Left kidney (tissue), 2 donors: Measurements from ENCODE around the gene EPHB2. TPM values are rescaled to one million over a fixed set of nuclear protein-coding genes. Genes with fewer than 3 reads are reported as not detected.

Source experiments
- DNase-seq: peaks from one replicate; pipeline ENCODE4 v3.0.0-alpha.2; 2013
- polyA plus RNA-seq: library from polyadenylated mRNA; unstranded; fragments of 120-200 nt; gene quantifications from one replicate; pipeline ENCODE4 v1.2.1, GENCODE V29; 2013; ENCODE audit not compliant: insufficient read length

EPHB2 gene
- polyA plus RNA-seq, 1 donor: 11.5 TPM

DNA sequence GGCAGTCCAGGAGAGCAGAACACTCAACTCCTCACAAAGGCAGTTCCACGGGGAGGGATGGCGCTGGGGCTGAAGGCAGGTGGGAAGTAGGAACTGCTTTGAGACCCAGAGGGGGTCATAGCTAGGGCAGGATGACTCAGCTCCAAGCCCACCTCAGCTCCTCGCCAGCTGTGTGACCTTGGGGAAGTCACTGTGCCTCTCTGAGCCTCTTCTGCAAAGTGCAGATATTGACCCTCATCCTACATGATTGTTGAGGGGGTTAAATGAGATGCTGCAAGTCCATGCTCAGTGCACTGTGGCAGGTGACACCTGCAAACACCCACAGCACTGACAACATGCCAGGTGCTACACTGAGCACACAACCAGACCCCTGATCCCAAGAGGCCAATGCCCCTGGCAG lies 168.8 kb downstream of the EPHB2 start:
- no peak for DNase-seq

DNA sequence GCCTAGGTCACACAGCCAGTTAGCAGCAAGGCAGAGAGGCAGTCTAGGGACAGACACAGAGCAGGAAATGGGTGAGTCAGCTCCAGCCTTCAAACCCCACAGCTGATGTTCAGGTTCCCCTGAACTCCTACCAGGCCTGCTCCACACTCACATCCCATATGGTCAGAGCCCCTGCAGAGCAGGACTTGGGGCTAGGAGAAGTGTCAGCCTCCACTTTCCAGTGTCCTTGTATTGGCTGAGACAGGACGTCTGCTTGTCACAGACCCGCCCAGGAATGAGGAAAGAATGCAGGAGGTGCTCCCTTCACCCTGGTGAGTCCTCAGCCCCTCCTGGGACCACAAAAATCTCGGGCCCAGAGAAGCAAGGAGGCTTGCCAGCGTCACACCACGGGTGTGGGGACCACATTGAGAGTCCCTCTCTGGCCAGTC lies 169.5 kb downstream of the EPHB2 start:
- DNase-seq: no peak

DNA sequence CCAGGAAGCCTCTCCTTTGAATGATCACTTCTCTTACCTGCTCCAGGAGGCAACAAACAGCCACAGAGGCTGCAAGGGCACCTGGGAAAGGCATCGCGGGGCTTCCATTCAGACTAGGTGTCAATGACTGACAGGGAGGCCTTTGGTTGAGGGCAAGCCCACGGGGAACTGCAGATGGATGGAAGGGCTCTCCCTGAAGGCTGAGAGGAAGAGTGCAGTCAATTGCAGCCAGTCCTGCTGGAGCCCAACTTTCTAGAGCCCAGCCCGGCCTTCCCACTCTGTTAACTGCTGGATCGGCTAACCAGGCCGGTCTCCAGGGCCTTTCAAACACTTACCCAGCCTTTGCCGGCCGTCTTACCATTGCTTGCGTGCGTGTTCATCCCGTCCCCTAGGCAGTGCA lies 172.8 kb downstream of the EPHB2 start:
- no peak for DNase-seq

DNA sequence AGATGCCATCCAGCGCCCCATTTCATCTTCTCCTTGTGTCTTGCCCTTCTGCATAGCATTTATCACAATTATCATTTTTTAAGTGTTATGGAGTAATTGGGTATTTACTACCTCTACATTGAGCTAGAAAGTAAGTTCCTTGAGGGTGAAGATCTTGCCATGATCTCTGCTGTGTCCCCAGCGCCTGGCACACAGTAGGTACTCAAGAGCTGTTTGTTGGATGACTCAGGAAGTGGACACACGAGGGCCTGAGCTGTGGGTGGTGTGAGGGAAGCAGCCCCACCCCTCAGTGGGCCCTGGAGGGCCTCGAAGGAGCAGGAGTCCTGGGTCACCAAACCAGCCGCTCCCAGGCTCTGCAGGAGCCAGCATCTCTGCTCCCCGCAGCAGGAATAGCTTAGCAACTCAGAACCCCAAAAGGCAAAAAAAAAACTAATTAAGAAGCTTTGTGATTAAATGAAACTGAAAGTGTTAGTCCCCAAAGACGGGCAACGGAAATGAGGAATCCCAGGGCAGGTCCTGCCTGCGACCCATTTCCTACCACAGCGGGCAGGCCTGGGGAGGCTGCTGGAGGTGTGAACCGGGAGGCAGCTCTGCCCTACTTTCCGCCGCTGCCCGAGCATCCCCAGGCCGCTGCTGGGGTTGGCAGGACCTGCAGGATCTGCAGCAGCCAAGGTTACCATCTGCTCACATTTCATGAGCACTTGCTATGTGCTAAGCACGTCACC lies 174.3 kb downstream of the EPHB2 start:
- no peak for DNase-seq

DNA sequence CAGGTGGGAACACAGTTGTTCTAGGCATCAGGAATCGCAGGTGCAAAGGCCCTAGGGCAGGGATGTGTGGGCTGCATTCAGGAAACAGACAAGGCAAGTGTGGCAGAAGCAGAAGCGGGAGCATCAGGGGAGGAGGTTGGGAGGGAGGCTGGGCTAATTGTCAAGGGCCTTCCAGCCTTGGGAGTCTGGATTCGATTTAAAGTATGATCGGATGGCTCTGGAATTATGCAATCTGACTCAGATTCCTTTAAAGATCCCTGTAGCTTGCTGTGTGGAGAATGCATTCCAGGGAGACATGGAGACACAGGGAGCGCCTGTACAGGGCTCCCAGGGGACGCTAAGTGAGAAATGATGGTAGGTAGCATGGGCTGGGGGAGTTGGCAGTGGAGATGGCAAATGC lies 175.6 kb downstream of the EPHB2 start:
- no peak for DNase-seq

DNA sequence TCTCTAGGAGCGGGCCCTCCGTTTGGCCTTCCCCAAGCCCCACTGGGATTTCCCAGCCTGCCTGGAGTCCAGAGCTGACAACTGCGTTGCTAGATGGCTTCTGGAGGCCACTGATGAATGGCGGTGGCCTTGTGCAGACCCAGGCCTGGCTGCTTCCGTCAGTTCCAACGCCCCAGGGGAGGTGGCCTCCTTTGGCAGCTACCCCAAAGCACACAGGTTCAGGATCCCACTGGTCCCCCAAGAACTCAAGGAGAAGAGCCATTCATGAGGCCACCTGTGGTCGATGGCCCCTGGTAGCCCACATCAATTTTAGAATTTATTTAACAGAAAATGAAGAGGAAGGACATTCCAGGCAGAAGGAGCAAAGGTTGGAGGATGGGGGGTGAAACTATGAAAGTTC lies 176.9 kb downstream of the EPHB2 start:
- no peak for DNase-seq

DNA sequence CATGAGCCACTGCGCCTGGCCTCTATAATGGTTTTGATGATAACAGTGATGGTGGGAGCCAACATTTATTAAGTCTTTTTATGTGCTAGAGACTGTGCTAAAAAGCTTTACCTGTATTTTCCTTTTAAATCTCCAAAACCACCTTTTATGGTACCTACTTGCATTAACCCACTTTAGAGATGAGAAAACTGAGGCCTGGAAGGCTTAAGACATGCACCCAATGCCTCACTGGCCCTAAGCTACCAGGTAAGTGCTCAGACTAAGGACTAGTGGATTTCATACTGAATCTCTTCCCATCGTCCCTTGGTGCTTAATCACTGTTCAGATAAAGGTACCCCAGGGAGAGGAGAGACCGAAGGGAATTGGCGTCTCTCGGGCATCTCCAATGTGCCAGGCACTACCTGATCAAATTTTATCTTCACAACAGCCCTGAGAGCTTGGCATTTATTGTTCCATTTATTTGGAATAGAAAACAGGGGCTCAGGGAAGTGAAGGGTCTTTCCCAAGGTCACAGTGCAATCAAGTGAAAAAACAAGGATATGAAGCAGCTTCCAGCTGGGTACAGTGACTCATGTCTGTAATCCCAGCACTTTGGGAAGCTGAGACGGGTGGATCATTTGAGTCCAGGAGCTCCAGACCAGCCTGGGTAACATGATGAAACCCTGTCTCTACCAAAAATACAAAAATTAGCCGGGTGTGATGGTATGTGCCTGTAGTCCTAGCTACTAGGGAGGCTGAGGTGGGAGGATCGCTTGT lies 177.9 kb downstream of the EPHB2 start:
- DNase-seq: no peak

DNA sequence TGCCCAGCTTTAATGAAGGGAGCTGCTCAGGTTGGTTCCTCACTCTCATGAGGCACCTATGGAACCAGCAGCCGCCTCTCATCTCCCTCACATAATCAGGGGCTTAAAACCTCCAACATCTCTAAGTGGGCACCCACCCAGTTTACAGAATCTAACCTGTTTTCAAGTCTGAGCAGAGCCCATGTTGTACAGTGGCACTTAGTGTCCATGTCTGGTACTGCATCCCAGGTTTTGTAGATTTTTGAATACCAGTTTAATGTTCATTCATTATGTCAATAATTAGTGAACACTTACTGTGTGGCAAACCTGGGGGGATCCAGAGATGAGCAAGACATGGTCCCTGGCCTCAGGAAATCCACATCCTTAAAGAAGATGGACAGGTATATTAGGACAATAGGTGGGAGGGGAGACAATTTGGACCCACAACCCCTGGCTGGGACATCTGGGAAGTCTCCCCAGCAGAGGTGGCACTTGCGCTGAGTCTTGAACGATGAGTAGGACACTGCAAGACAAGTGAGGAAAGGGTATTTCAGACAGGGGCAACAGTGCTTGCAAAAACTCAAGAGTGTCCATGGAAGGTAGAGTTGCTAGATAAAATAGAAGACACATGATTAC lies 178.7 kb downstream of the EPHB2 start:
- DNase-seq: no peak

DNA sequence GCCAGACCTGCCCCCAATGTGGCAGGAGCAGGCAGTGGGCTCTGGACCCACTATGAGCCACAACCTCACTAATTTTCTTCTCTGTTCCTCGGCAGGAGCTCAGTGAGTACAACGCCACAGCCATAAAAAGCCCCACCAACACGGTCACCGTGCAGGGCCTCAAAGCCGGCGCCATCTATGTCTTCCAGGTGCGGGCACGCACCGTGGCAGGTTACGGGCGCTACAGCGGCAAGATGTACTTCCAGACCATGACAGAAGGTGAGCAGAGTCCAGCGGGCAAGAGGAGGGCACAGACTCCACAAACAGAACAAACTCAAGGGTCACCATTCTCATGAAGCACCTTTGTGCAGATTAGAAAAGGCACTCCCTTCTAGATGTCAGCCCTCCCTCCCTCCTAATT lies 182.2 kb downstream of the EPHB2 start:
- no peak for DNase-seq

DNA sequence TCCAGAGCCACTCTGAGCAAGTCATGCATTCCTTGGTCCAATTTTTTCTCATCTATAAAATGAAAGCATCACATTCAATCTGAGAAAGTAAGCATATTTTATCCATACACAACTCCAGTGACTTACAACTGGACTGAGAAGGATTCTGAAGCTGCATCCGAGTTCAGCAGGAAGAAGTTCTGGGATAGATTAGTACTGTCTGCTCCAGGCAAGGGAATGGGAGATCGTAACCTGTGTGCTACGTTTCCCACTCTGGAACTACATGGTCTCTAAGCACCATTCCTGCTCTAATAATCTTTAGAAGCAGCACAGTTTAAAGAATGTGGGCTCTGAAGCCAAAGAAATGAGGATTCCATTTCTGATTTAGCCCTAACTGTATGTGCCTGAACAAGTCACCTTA lies 182.7 kb downstream of the EPHB2 start:
- DNase-seq: no peak

DNA sequence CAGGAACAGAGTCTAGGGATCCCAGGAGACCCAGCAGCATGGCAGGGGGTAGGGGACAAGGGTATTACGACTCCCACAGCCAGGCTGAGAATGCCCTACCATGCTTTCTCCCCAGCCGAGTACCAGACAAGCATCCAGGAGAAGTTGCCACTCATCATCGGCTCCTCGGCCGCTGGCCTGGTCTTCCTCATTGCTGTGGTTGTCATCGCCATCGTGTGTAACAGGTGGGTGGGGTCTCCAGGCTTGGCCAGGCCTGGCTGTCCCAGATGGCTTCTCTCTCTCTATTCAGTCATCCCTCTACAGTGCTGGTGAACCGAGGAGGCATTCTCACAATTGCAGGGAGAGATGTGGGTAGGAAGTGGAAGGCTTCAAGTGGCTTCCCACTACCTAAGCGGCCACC lies 184.7 kb downstream of the EPHB2 start:
- DNase-seq: no peak

DNA sequence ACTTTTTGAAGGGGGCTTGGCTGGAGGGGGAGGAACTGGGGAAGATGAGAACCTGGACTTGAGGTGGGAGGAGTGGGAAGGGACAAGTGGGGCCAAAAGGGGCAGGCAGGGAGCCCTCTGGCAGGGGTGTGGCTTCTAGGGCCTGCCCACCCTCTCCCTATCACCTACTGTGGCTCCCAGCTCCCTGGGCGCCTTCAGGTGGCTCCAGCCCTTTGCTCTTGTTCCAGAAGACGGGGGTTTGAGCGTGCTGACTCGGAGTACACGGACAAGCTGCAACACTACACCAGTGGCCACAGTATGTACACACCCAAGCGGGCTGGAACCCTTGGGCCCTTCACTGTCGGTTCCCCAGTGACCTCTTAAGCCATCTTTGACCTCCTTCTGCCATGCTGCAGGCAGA lies 185.5 kb downstream of the EPHB2 start:
- DNase-seq: no peak

DNA sequence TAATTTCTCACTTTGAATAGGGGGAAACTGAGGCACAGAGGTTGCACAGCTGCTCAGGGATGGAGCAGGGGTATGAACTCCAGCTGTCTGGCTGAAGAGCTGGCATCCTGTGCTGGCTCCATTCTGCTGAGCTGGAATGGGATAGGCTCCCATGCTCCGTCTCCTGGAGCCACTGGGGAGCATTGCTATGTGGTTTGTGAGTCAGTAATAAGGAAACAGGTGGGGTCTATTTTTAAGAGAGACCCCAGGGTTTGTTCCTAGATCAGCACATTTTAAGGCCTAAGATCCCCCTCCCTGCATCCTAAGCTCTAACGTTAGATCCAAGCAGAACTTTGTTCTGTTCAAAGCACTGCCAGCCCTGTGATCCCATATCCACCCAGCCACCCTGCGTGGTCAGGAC lies 189.8 kb downstream of the EPHB2 start:
- no peak for DNase-seq

DNA sequence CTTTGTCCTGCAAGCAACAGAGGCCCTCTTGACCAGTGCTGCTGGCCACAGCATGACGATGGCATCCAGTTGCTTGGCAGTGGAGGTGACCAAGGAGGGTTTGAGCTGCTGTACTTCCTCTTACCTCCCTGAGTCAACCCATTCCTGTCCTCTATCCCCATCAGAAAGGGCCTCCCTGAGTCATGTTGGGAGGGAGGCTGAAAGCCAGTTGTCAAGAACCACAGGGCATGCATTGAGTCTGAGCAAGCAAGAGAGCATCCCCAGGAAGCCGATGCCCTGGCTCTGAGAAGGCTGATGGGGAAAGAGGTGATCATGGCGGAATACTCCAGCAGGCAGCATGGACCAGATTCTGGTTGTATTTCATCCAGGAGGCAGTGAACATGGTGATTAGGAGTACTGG lies 192.5 kb downstream of the EPHB2 start:
- no peak for DNase-seq

DNA sequence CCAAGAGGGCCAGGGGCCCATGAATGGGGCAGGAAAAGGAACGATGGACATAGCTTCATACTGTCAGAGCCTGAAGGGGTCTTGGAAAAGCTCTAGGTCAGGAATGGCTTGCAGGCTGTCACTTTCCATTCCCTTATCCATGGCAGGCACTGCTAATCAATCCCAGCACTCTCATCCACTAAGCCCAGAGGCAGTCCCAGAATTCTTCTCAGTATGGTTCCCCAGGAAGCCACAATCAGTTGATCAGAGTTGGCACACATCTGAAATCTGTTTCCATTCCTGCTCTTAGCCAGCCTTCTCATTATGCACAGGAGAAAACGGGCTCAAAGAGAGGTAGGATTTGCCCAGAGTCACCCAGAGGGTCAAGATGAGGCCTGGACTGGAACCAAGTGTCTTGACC lies 196.3 kb downstream of the EPHB2 start:
- no peak for DNase-seq

DNA sequence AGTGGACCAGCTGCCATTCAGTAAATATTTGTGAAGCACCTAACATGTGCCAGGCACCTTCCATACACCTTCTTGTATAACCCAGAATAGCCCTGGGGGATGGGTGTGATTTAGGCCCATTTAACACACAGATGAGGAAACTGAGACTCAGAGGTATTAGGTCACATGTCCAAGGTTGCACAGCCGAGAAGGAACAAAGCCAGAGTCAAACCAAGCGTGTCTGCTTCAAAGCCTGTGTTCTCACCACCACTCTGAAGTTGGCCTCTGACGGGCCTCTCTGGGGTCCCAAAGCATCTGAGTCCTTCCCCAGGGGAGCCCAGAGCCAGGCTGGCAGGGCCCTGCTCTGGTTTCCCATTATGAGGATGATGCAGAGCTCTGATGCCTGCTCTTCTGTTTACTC lies 196.9 kb downstream of the EPHB2 start:
- no peak for DNase-seq

DNA sequence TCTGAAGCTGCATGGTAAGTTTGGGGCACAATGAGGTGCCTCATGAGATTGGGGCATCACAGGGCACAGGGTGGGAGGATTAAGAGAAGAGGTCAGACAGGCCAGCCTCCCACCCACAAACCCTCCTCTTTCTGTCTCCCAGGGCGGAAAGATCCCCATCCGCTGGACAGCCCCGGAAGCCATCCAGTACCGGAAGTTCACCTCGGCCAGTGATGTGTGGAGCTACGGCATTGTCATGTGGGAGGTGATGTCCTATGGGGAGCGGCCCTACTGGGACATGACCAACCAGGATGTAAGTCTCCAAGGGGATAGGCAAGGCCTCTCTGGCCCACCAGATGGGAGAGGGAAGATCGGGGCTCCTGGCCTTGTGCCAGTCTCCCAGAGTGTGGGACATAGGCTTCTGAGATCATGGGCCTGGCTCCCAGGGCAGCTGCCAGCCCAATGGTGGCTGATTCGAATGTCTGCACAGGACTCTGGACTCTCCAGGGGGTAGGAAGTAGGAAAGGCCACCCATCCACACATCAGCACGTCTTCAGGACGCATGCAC lies 198.3 kb downstream of the EPHB2 start:
- no peak for DNase-seq

DNA sequence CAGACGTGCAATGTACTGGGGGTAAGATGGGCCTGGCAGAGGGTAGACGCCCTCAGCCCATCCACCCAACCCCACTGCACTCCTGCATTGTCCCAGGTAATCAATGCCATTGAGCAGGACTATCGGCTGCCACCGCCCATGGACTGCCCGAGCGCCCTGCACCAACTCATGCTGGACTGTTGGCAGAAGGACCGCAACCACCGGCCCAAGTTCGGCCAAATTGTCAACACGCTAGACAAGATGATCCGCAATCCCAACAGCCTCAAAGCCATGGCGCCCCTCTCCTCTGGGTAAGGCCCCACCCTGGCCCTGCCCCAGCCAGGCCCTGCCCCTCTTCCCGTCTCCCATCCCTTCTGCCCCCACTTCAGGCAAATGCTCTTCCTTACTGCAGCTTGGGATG lies 199.6 kb downstream of the EPHB2 start:
- no peak for DNase-seq

DNA sequence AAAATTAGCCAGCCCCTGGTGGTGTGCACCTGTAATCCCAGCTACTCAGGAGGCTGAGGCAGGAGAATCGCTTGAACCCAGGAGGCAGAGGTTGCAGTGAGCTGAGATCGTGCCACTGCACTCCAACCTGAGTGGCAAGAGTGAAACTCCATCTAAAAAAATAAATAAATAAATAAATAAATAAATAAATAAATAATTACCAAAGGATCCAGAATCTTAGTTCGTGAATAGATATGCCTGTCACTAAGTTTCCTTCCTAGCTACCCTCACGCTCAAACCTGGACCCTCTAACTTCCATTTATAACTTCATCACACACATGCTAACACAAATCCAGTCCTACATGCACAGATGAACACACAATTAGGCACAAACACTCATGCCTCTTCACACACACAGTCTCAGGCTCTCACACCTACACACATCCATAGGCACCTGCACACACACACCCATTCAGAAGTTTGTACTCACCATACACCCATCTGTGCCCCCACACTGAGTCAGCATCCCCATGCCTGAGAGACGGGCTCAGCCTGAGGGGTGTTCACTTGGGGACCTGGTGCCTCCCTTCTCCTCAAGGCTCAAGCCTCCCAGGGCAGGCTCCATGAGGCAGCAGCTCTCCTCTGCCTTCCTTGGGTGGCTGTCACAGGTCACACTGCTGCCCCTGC lies 200.5 kb downstream of the EPHB2 start:
- DNase-seq: no peak

DNA sequence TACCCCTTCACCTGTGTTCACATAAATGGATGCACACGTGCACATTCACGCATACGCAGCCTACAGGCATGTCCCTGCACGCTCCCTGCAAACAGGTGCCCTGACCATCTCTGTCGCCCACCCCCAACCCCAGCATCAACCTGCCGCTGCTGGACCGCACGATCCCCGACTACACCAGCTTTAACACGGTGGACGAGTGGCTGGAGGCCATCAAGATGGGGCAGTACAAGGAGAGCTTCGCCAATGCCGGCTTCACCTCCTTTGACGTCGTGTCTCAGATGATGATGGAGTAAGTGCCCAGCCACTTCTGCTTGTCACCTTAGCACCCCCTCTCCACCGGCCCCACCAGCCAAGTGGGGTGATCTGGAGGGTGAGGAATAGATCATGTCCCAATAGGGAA lies 201.7 kb downstream of the EPHB2 start:
- DNase-seq: no peak

DNA sequence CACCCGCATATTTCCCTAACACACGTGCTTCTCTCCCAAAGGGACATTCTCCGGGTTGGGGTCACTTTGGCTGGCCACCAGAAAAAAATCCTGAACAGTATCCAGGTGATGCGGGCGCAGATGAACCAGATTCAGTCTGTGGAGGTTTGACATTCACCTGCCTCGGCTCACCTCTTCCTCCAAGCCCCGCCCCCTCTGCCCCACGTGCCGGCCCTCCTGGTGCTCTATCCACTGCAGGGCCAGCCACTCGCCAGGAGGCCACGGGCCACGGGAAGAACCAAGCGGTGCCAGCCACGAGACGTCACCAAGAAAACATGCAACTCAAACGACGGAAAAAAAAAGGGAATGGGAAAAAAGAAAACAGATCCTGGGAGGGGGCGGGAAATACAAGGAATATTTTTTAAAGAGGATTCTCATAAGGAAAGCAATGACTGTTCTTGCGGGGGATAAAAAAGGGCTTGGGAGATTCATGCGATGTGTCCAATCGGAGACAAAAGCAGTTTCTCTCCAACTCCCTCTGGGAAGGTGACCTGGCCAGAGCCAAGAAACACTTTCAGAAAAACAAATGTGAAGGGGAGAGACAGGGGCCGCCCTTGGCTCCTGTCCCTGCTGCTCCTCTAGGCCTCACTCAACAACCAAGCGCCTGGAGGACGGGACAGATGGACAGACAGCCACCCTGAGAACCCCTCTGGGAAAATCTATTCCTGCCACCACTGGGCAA lies 202.9 kb downstream of the EPHB2 start:
- no peak for DNase-seq

DNA sequence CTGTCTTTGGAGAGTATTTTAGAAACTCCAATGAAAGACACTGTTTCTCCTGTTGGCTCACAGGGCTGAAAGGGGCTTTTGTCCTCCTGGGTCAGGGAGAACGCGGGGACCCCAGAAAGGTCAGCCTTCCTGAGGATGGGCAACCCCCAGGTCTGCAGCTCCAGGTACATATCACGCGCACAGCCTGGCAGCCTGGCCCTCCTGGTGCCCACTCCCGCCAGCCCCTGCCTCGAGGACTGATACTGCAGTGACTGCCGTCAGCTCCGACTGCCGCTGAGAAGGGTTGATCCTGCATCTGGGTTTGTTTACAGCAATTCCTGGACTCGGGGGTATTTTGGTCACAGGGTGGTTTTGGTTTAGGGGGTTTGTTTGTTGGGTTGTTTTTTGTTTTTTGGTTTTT lies 203.5 kb downstream of the EPHB2 start:
- no peak for DNase-seq
